Measurements from ENCODE around the gene CRISPLD2. TPM values are rescaled to one million over a fixed set of nuclear protein-coding genes. Genes with fewer than 3 reads are reported as not detected.

The CRISPLD2 gene
- total and polyA plus RNA-seq, 9 of the 15 experiments (the other 6 are each of a cell fraction or from before 2014, with no cell fraction given) = 0.03 to 0.24 (median 0.04) TPM; not detected in 4

DNA sequence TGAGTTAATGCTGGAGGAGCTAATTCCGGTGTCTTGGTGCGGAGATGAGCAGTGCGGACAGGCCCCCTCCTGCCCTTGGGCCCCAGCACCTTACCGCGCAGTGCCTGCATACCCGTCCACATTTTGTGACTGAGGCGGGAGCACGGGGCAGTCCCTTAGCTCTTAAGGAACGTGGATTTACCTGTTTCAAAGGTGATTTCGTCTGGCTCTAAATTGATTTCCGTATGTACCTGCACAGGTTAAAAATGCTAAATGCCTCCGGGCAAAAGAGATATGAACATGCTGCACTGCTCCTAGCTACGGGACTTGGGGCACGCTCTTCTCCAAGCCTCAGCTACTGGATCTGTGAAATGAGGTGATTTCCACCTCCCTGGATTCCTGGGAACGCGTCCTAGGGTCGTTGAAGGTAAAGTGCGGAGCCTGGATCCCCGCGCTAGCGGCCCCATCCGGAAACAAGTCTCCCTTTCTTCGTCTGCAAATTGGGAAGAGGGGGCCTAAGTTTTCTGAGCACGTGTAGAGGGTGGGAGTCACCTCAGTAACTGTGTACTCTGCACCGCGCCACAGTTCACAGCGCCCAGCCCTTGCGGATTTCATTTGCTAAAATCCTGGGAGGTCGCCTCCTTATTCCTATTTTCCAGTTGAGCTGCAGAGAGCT lies 669 bp upstream of the CRISPLD2 start (continued):
- TF ChIP-seq ZNF780A (CRISPR knock-in tag; IDR thresholded peaks at IDR 0.05) = no peak
- TF ChIP-seq ETV5 (CRISPR knock-in tag; IDR thresholded peaks at IDR 0.05; ENCODE audit: low read depth) = 0 out of 2 replicates have a peak, but pooled peaks have one; percentile 6
- TF ChIP-seq, protein P1, sequence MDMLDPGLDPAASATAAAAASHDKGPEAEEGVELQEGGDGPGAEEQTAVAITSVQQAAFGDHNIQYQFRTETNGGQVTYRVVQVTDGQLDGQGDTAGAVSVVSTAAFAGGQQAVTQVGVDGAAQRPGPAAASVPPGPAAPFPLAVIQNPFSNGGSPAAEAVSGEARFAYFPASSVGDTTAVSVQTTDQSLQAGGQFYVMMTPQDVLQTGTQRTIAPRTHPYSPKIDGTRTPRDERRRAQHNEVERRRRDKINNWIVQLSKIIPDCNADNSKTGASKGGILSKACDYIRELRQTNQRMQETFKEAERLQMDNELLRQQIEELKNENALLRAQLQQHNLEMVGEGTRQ (CRISPR knock-in tag; IDR thresholded peaks at IDR 0.05) = 0 out of 2 replicates have a peak, but pooled peaks have one; percentile 1
- TF ChIP-seq TRIM24 (IDR thresholded peaks at IDR 0.05) = no peak
- TF ChIP-seq, protein P2, sequence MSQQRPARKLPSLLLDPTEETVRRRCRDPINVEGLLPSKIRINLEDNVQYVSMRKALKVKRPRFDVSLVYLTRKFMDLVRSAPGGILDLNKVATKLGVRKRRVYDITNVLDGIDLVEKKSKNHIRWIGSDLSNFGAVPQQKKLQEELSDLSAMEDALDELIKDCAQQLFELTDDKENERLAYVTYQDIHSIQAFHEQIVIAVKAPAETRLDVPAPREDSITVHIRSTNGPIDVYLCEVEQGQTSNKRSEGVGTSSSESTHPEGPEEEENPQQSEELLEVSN (IDR thresholded peaks at IDR 0.05; ENCODE audit: borderline replicate concordance in 1 of 2, extremely low read depth in 1 of 2, insufficient read depth in 1 of 2, insufficient read length in 1 of 2, low read depth in 1 of 2, low read length in 1 of 2, poor library complexity in 1 of 2, severe bottlenecking in 1 of 2) = no peak
- no peak for TF ChIP-seq ZNF324 (CRISPR knock-in tag; IDR thresholded peaks at IDR 0.05)
- no peak for TF ChIP-seq ERF (CRISPR knock-in tag; IDR thresholded peaks at IDR 0.05)
- TF ChIP-seq CREB1 (IDR thresholded peaks at IDR 0.05) = no peak
- no peak for TF ChIP-seq CREB1 (CRISPR knock-in tag; IDR thresholded peaks at IDR 0.05)
- TF ChIP-seq TSHZ1 (CRISPR knock-in tag; IDR thresholded peaks at IDR 0.05) = no peak
